ENCODE measurements around the gene CCNY. TPM values are rescaled to one million over a fixed set of nuclear protein-coding genes. Genes with fewer than 3 reads are reported as not detected.
A peak's percentile ranks its signal among the peaks of the same experiment; 100 is the strongest.

Gene CCNY
- total RNA-seq, 2 experiments from 2014 or later: 64.9 to 66.9 TPM

GRCh38 chr10:35460852-35461460 is 124.6 kb downstream of the CCNY start:
- Mint-ChIP-seq H3K27me3 (no peaks in the 10 kb centered on the region), H3K4me3 (peak overlapping the region; percentile 22), H3K36me3 (ENCODE audit: low read depth) (peaks cover 2% of the 10 kb centered on the region), H3K4me1 (ENCODE audit: low read depth) (peaks cover 14% of the 10 kb centered on the region), H3K9me3 (no peaks in the 10 kb centered on the region), H3K27ac (peak overlapping the region; percentile 22)
- intact Hi-C loops (cut with DNase I, micrococcal nuclease): no loop called here
- peaks cover 65% of the 10 kb centered on the region for H3K4me1 ChIP-seq (ENCODE audit: insufficient read depth, low read length)
- ATAC-seq (ENCODE audit: poor library complexity): no peak
- no peak overlapping the region for H3K4me3 ChIP-seq (ENCODE audit: low read length)
- TF ChIP-seq CTCF (IDR thresholded peaks at IDR 0.05): no peak
- no peaks in the 10 kb centered on the region for H3K36me3 ChIP-seq (ENCODE audit: insufficient read depth, low read length)
- H3K27ac ChIP-seq (ENCODE audit: low read depth in 1 of 2, low read length in 2 of 2): no peak overlapping the region
- no peaks in the 10 kb centered on the region for H3K27me3 ChIP-seq (ENCODE audit: control insufficient read depth in 1 of 2, insufficient read depth in 2 of 2, low read length in 2 of 2)
- DNase-seq: no peak
- ChIA-PET CTCF (no interaction called here), POLR2A (no interaction called here)
- H3K9me3 ChIP-seq (ENCODE audit: control insufficient read depth in 1 of 2, insufficient read depth in 1 of 2, low read length in 2 of 2): no peaks in the 10 kb centered on the region

GRCh38 chr10:35462491-35462934 is 126.2 kb downstream of the CCNY start:
- Mint-ChIP-seq H3K4me3 (peak overlapping the region; percentile 2), H3K4me1 (ENCODE audit: low read depth) (peaks cover 5% of the 10 kb centered on the region), H3K27me3 (no peaks in the 10 kb centered on the region), H3K36me3 (ENCODE audit: low read depth) (no peaks in the 10 kb centered on the region), H3K9me3 (no peaks in the 10 kb centered on the region), H3K27ac (peak overlapping the region; percentile 70)
- Histone ChIP-seq H3K27ac (ENCODE audit: low read depth in 1 of 2, low read length in 2 of 2) (no peak overlapping the region), H3K27me3 (ENCODE audit: control insufficient read depth in 1 of 2, insufficient read depth in 2 of 2, low read length in 2 of 2) (no peaks in the 10 kb centered on the region), H3K4me3 (ENCODE audit: low read length) (no peak overlapping the region), H3K9me3 (ENCODE audit: control insufficient read depth in 1 of 2, insufficient read depth in 1 of 2, low read length in 2 of 2) (no peaks in the 10 kb centered on the region), H3K4me1 (ENCODE audit: insufficient read depth, low read length) (peaks cover 68% of the 10 kb centered on the region), H3K36me3 (ENCODE audit: insufficient read depth, low read length) (no peaks in the 10 kb centered on the region)
- TF ChIP-seq CTCF (IDR thresholded peaks at IDR 0.05): no peak
- DNase-seq (no peak), ATAC-seq (ENCODE audit: poor library complexity) (peak; percentile 30)
- POLR2A ChIA-PET: interaction anchor here (1.1 kb wide), 1 partner anchor 15 kb away, joined by 4 read pairs; no protein-coding TSS in a partner anchor
- intact Hi-C loops (cut with DNase I, micrococcal nuclease): no loop called here
- CTCF ChIA-PET: interaction anchor here (0.5 kb wide), 1 partner anchor 223 kb away, joined by 3 read pairs; no protein-coding TSS in a partner anchor

- Histone ChIP-seq H3K27me3 (ENCODE audit: control insufficient read depth in 1 of 2, insufficient read depth in 2 of 2, low read length in 2 of 2) (no peaks in the 10 kb centered on the region), H3K4me3 (ENCODE audit: low read length) (no peak overlapping the region), H3K4me1 (ENCODE audit: insufficient read depth, low read length) (peaks cover 63% of the 10 kb centered on the region), H3K36me3 (ENCODE audit: insufficient read depth, low read length) (no peaks in the 10 kb centered on the region), H3K27ac (ENCODE audit: low read depth in 1 of 2, low read length in 2 of 2) (no peak overlapping the region), H3K9me3 (ENCODE audit: control insufficient read depth in 1 of 2, insufficient read depth in 1 of 2, low read length in 2 of 2) (no peaks in the 10 kb centered on the region)
- Mint-ChIP-seq H3K27me3 (no peaks in the 10 kb centered on the region), H3K9me3 (no peaks in the 10 kb centered on the region), H3K36me3 (ENCODE audit: low read depth) (no peaks in the 10 kb centered on the region), H3K4me3 (peak overlapping the region; percentile 2), H3K4me1 (ENCODE audit: low read depth) (peaks cover 13% of the 10 kb centered on the region), H3K27ac (peak overlapping the region; percentile 70)
- ChIA-PET POLR2A (interaction anchor here (1.1 kb wide), 1 partner anchor 15 kb away, joined by 4 read pairs; no protein-coding TSS in a partner anchor), CTCF (interaction anchor here (0.5 to 1.2 kb wide), 2 partner anchors 50 to 223 kb away, joined by 3 read pairs; no protein-coding TSS in a partner anchor)
- ATAC-seq (ENCODE audit: poor library complexity) (peak; percentile 61), DNase-seq (no peak)
- intact Hi-C loops (cut with DNase I, micrococcal nuclease): no loop called here
- TF ChIP-seq CTCF (IDR thresholded peaks at IDR 0.05): no peak
Measured at GRCh38 chr10:35463105-35463867, 127.0 kb downstream of the CCNY start.
